ENCODE data around the gene COL9A3.

Gene COL9A3

GRCh38 chr20:62821726-62822210, 4.9 kb downstream of the COL9A3 start:
- H3K4me3 ChIP-seq (replicated peaks; ENCODE audit: insufficient read depth, low read length) = no peak overlapping the region
- peaks cover 7% of the 10 kb centered on the region for H3K27me3 ChIP-seq (ENCODE audit: insufficient read depth, poor library complexity, severe bottlenecking)
- no peak for DNase-seq (ENCODE audit: low read depth in 1 of 2, low spot score in 1 of 2)
- TF ChIP-seq SPI1 (IDR thresholded peaks at IDR 0.05; ENCODE audit: borderline replicate concordance, low read depth) = no peak
- TF ChIP-seq GABPA (IDR thresholded peaks at IDR 0.05; ENCODE audit: low read depth) = no peak
- TF ChIP-seq REST (IDR thresholded peaks at IDR 0.05; ENCODE audit: insufficient replicate concordance, low read depth) = no peak
- TF ChIP-seq, protein P1, sequence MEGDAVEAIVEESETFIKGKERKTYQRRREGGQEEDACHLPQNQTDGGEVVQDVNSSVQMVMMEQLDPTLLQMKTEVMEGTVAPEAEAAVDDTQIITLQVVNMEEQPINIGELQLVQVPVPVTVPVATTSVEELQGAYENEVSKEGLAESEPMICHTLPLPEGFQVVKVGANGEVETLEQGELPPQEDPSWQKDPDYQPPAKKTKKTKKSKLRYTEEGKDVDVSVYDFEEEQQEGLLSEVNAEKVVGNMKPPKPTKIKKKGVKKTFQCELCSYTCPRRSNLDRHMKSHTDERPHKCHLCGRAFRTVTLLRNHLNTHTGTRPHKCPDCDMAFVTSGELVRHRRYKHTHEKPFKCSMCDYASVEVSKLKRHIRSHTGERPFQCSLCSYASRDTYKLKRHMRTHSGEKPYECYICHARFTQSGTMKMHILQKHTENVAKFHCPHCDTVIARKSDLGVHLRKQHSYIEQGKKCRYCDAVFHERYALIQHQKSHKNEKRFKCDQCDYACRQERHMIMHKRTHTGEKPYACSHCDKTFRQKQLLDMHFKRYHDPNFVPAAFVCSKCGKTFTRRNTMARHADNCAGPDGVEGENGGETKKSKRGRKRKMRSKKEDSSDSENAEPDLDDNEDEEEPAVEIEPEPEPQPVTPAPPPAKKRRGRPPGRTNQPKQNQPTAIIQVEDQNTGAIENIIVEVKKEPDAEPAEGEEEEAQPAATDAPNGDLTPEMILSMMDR (IDR thresholded peaks at IDR 0.05; ENCODE audit: insufficient read depth, low read length) = no peak
- TF ChIP-seq POLR2AphosphoS5 (IDR thresholded peaks at IDR 0.05; ENCODE audit: low read depth) = no peak
- no peak overlapping the region for H3K27ac ChIP-seq (replicated peaks)

GRCh38 chr20:62822239-62822787, 5.5 kb downstream of the COL9A3 start:
- TF ChIP-seq GABPA (IDR thresholded peaks at IDR 0.05; ENCODE audit: low read depth) (no peak), REST (IDR thresholded peaks at IDR 0.05; ENCODE audit: insufficient replicate concordance, low read depth) (no peak), SPI1 (IDR thresholded peaks at IDR 0.05; ENCODE audit: borderline replicate concordance, low read depth) (no peak), POLR2AphosphoS5 (IDR thresholded peaks at IDR 0.05; ENCODE audit: low read depth) (no peak)
- TF ChIP-seq, protein P1 (IDR thresholded peaks at IDR 0.05; ENCODE audit: insufficient read depth, low read length) = no peak
- Histone ChIP-seq H3K27ac (replicated peaks) (no peak overlapping the region), H3K27me3 (ENCODE audit: insufficient read depth, poor library complexity, severe bottlenecking) (peaks cover 5% of the 10 kb centered on the region), H3K4me3 (replicated peaks; ENCODE audit: insufficient read depth, low read length) (no peak overlapping the region)
- no peak for DNase-seq (ENCODE audit: low read depth in 1 of 2, low spot score in 1 of 2)

- H3K4me3 ChIP-seq (replicated peaks; ENCODE audit: insufficient read depth, low read length) = no peak overlapping the region
- TF ChIP-seq, protein P1 (IDR thresholded peaks at IDR 0.05; ENCODE audit: insufficient read depth, low read length) = peak; percentile 75
- TF ChIP-seq REST (IDR thresholded peaks at IDR 0.05; ENCODE audit: insufficient replicate concordance, low read depth) (no peak), POLR2AphosphoS5 (IDR thresholded peaks at IDR 0.05; ENCODE audit: low read depth) (no peak), GABPA (IDR thresholded peaks at IDR 0.05; ENCODE audit: low read depth) (no peak), SPI1 (IDR thresholded peaks at IDR 0.05; ENCODE audit: borderline replicate concordance, low read depth) (no peak)
- no peak overlapping the region for H3K27ac ChIP-seq (replicated peaks)
- DNase-seq (ENCODE audit: low read depth in 1 of 2, low spot score in 1 of 2) = peak; percentile 74 to 84
- H3K27me3 ChIP-seq (ENCODE audit: insufficient read depth, poor library complexity, severe bottlenecking) = no peaks in the 10 kb centered on the region
These were observed 6.2 kb downstream of the COL9A3 start for GRCh38 chr20:62822788-62823651.

Data from HL-60 (cell line).